OCI-LY7 (cell line): Measurements from ENCODE around the gene DDX39A. TPM values are rescaled to one million over a fixed set of nuclear protein-coding genes. Genes with fewer than 3 reads are reported as not detected.
"Not testable (repeated sequence)": the region's sequence is repeated elsewhere in the genome, so short reads cannot be mapped to it uniquely, and the experiment has no call there.

ENCODE experiments used
- BruUV-seq: library from RNA; stranded (reverse); fragments of 400-500 nt; replicated peaks from 2 replicates; lab custom pipeline; 2021; lab: Mats Ljungman, UMichigan
- CTCF ChIA-PET: fragments of 300-600 bp; sonication (Branson Sonifier 250); formaldehyde crosslinking; loops from one replicate; lab custom pipeline; 2022; ENCODE audit warnings: antibody characterized with exemption; ENCODE audit not compliant: unreplicated experiment; lab: Charles Lee
- POLR2A ChIA-PET: fragments of 300-600 bp; sonication (Branson Sonifier 250); formaldehyde crosslinking; loops from one replicate; lab custom pipeline; 2022; ENCODE audit warnings: antibody characterized with exemption; lab: Charles Lee
- DNase-seq: peaks from one replicate; pipeline ENCODE4 v3.0.0-alpha.2; 2015; ENCODE audit warnings: low spot score
- H2AFZ ChIP-seq: fragments of 200-600 bp; sonication (generic), shearing (Covaris generic); 2 replicates; pipeline ENCODE4 v1.6.1; 2014; ENCODE audit warnings: mild to moderate bottlenecking, antibody characterized with exemption, low read length, moderate library complexity
- H3K27ac ChIP-seq: fragments of 200-600 bp; sonication (generic); 2 replicates; pipeline ENCODE4 v1.5.1; 2014; ENCODE audit warnings: mixed run types, low read depth, mild to moderate bottlenecking, moderate library complexity, low read length, inconsistent platforms; ENCODE audit not compliant: poor library complexity, severe bottlenecking
- H3K36me3 ChIP-seq: fragments of 200-600 bp; sonication (generic); 2 replicates; pipeline ENCODE4 v1.6.1; 2014; ENCODE audit warnings: mild to moderate bottlenecking, antibody characterized with exemption, low read length, moderate library complexity, mixed read lengths; ENCODE audit not compliant: insufficient read depth
- H3K4me1 ChIP-seq: fragments of 200-600 bp; sonication (generic); 2 replicates; pipeline ENCODE4 v1.5.1; 2014; ENCODE audit warnings: mild to moderate bottlenecking, low read length; ENCODE audit not compliant: insufficient read depth, poor library complexity, severe bottlenecking
- H3K4me2 ChIP-seq: fragments of 200-600 bp; sonication (generic); 2 replicates; pipeline ENCODE4 v1.6.1; 2014; ENCODE audit warnings: mild to moderate bottlenecking, low read length
- H3K4me3 ChIP-seq: fragments of 200-600 bp; sonication (generic); 2 replicates; pipeline ENCODE4 v1.5.1; 2014; ENCODE audit warnings: mild to moderate bottlenecking, low read depth, low read length; ENCODE audit not compliant: poor library complexity, severe bottlenecking
- H3K79me2 ChIP-seq: fragments of 200-600 bp; sonication (generic); 2 replicates; pipeline ENCODE4 v1.6.1; 2016; ENCODE audit warnings: low read depth, mild to moderate bottlenecking, low read length, moderate library complexity, mixed read lengths; ENCODE audit not compliant: insufficient read depth
- H3K9me2 ChIP-seq: fragments of 200-600 bp; sonication (generic); 2 replicates; pipeline ENCODE4 v1.6.1; 2016; ENCODE audit warnings: mild to moderate bottlenecking, low read length, mixed read lengths; ENCODE audit not compliant: insufficient read depth
- H3K9me3 ChIP-seq: fragments of 200-600 bp; sonication (generic); 2 replicates; pipeline ENCODE4 v1.6.1; 2014; ENCODE audit warnings: mild to moderate bottlenecking, mixed run types, low read length, mixed read lengths
- H4K20me1 ChIP-seq: fragments of 200-600 bp; sonication (generic); 2 replicates; pipeline ENCODE4 v1.6.1; 2014; ENCODE audit warnings: mild to moderate bottlenecking, antibody characterized with exemption, low read length, moderate library complexity, mixed read lengths; ENCODE audit not compliant: insufficient read depth
- EZH2phosphoT487 ChIP-seq: fragments of 200-600 bp; sonication (generic); IDR thresholded peaks from 2 replicates; pipeline ENCODE4 v1.6.1; 2018; ENCODE audit warnings: low read depth, borderline replicate concordance, mild to moderate bottlenecking, mixed run types, antibody characterized with exemption, low read length, moderate library complexity, mixed read lengths
- intact Hi-C: fragments of 100-400 bp; cut with micrococcal nuclease; formaldehyde crosslinking; loops from one replicate; pipeline ENCODE4 v1.10.0; 2022; ENCODE audit not compliant: unreplicated experiment
- total RNA-seq, 2 experiments: library from RNA; depleted of rRNA in 1 of 2; stranded (reverse); fragments of >200 nt in 1 of 2; shearing (Covaris generic) in 1 of 2; gene quantifications; 2 replicates each; pipeline ENCODE4 v1.2.3, GENCODE V29; 2014 to 2022
- TF ChIP-seq, protein P1 (sequence below): fragments of 200-600 bp; sonication (generic); conservative IDR thresholded peaks from 2 replicates; pipeline ENCODE4 v1.5.1; 2014; ENCODE audit warnings: mild to moderate bottlenecking, antibody characterized with exemption, low read length, moderate library complexity, mixed read lengths

Gene DDX39A
- total RNA-seq, 2 experiments from 2014 or later: 294 to 474 TPM

DNA sequence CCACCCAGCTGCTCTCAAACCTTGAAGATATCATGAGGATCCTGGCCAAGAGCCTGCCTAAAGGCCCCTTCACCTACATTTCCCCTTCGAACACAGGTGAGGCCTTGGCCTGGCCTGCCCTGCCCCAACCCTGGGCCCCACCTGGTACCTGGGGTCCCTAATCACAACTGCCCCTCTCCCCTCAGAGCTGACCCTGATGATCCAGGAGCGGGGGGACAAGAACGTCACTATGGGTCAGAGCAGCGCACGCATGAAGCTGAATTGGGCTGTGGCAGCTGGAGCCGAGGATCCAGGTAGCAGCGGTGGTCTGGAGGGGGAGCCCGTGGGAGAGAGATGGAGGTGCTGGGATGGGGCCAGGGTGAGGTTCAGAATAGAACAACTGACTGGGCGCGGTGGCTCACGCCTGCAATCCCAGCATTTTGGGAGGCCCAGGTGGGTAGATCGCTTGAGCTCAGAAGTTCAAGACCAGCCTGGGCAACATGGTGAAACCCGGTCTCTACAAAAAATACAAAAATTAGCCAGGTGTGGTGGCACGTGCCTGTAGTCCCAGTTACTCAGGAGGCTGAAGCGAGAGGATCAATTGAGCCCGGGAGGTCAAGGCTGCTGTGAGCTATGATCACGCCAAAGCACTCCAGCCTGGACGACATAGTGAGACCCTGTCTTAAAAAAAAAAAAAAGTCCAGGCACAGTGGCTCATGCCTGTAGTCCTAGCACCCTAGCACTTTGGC is 17.5 kb downstream of the DDX39A start:
- Histone ChIP-seq H3K36me3 (peaks cover 45% of the 10 kb centered on the region), H4K20me1 (no peaks in the 10 kb centered on the region)
- no TSS peak for BruUV-seq

DNA sequence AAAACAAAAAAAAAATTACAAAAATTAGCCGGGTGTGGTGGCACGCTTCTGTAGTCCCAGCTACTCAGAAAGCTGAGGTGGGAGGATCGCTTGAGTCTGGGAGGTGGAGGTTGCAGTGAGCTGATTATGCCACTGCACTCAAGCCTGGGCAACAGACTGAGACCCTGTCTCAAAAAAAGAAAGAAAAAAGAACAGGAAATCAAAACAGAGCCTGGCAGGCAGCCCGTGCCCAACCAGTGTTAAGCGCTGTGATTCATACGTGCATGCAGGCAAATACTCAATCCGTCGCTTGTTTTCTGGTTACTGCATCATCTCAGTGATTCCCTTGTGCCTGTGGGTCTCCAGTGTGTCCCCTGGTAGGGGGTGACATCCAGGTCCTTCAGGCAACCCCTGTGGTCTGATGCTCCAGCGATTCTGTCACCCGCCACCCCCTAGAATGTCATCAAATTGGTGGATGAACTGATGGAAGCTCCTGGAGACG is 18.1 kb downstream of the DDX39A start:
- no peaks in the 10 kb centered on the region for H3K9me2 ChIP-seq
- H3K4me1 ChIP-seq: peaks cover 4% of the 10 kb centered on the region
- ChIA-PET CTCF (no interaction called here), POLR2A (no interaction called here)
- DNase-seq: no peak
- no peak overlapping the region for H3K4me2 ChIP-seq
- BruUV-seq: no TSS peak
- H3K36me3 ChIP-seq: peaks cover 41% of the 10 kb centered on the region
- H3K27ac ChIP-seq: no peak overlapping the region
- H3K4me3 ChIP-seq: no peak overlapping the region
- intact Hi-C loops: no loop called here
- TF ChIP-seq EZH2phosphoT487: no peak
- TF ChIP-seq, protein P1, sequence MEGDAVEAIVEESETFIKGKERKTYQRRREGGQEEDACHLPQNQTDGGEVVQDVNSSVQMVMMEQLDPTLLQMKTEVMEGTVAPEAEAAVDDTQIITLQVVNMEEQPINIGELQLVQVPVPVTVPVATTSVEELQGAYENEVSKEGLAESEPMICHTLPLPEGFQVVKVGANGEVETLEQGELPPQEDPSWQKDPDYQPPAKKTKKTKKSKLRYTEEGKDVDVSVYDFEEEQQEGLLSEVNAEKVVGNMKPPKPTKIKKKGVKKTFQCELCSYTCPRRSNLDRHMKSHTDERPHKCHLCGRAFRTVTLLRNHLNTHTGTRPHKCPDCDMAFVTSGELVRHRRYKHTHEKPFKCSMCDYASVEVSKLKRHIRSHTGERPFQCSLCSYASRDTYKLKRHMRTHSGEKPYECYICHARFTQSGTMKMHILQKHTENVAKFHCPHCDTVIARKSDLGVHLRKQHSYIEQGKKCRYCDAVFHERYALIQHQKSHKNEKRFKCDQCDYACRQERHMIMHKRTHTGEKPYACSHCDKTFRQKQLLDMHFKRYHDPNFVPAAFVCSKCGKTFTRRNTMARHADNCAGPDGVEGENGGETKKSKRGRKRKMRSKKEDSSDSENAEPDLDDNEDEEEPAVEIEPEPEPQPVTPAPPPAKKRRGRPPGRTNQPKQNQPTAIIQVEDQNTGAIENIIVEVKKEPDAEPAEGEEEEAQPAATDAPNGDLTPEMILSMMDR: no peak
- no peaks in the 10 kb centered on the region for H4K20me1 ChIP-seq
- H2AFZ ChIP-seq: no peak overlapping the region
- H3K9me3 ChIP-seq: no peaks in the 10 kb centered on the region
- no peaks in the 10 kb centered on the region for H3K79me2 ChIP-seq

More for the DNA sequence above, 17.5 kb downstream of the DDX39A start:
- intact Hi-C loops: no loop called here
- H3K79me2 ChIP-seq: no peaks in the 10 kb centered on the region
- H2AFZ ChIP-seq: no peak overlapping the region
- H3K4me3 ChIP-seq: no peak overlapping the region
- CTCF ChIA-PET: interaction anchor here (0.6 kb wide), 1 partner anchor 136 kb away, joined by 5 read pairs; no protein-coding TSS in a partner anchor
- POLR2A ChIA-PET: interaction anchor here (0.6 kb wide), 1 partner anchor 31 kb away, joined by 6 read pairs; no protein-coding TSS in a partner anchor
- no peaks in the 10 kb centered on the region for H3K9me3 ChIP-seq
- TF ChIP-seq, protein P1: no peak
- no peak for TF ChIP-seq EZH2phosphoT487
- DNase-seq: no peak
- no peaks in the 10 kb centered on the region for H3K9me2 ChIP-seq
- peaks cover 4% of the 10 kb centered on the region for H3K4me1 ChIP-seq
- no peak overlapping the region for H3K27ac ChIP-seq
- no peak overlapping the region for H3K4me2 ChIP-seq

DNA sequence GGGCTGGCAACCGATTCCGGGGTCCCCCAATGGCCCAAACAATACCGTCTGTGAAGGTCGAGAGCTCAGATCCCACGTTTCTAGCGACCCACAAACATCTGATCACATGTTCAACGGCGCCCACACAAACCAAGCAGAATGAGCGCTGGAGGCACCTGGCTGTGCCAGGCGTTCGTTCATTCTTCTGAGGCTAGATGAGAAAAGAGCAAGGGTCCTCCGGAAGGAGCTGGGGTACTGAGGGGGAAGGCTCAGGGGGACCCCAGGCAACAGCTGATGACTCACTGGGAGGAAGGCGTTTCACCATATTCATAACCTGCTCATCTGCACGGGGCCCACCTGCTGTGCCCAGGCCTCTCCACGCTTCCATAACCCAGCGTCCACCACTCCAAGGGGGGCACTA is 22.0 kb downstream of the DDX39A start:
- POLR2A ChIA-PET: not testable (repeated sequence)

DNA sequence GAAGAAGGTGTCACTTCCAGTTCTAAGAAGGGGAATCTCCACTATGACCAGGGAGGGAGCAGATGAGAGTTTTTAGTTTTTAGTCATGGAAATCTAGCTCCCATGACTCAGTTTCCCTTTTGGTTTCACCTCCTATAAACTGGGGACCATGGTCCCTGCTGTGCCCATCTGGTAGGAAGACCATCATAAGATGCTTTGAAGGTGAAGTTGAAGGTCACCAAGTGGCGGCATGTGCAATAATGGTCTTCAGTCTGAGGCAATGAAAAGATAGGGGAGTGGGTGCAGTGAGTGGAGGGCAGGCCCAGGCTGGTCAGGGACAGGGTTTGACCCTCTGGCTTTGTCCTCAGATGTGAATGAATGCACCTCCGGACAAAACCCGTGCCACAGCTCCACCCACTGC is 22.4 kb downstream of the DDX39A start:
- CTCF ChIA-PET, BruUV-seq: not testable (repeated sequence)

More for the DNA sequence above, 22.0 kb downstream of the DDX39A start:
- H4K20me1 ChIP-seq, BruUV-seq, H3K4me1 ChIP-seq, H3K27ac ChIP-seq, H2AFZ ChIP-seq, H3K4me3 ChIP-seq, intact Hi-C loops, CTCF ChIA-PET, H3K9me3 ChIP-seq, H3K4me2 ChIP-seq, DNase-seq, H3K9me2 ChIP-seq, H3K79me2 ChIP-seq: not testable (repeated sequence)
- H3K36me3 ChIP-seq: peaks cover 26% of the 10 kb centered on the region

More for the DNA sequence above, 22.4 kb downstream of the DDX39A start:
- H2AFZ ChIP-seq, intact Hi-C loops, H3K4me1 ChIP-seq, H3K4me2 ChIP-seq, H4K20me1 ChIP-seq, H3K4me3 ChIP-seq, H3K79me2 ChIP-seq, H3K9me3 ChIP-seq, DNase-seq, POLR2A ChIA-PET, H3K27ac ChIP-seq, H3K9me2 ChIP-seq: not testable (repeated sequence)
- H3K36me3 ChIP-seq: peaks cover 26% of the 10 kb centered on the region
